ENCODE data around the gene FKBP7. TPM values are rescaled to one million over a fixed set of nuclear protein-coding genes. Genes with fewer than 3 reads are reported as not detected.
"Not testable (repeated sequence)": the region's sequence is repeated elsewhere in the genome, so short reads cannot be mapped to it uniquely, and the experiment has no call there.

Gene FKBP7
- total and polyA plus RNA-seq, 12 donors = 5.3 to 18.0 (median 8.6) TPM

DNA sequence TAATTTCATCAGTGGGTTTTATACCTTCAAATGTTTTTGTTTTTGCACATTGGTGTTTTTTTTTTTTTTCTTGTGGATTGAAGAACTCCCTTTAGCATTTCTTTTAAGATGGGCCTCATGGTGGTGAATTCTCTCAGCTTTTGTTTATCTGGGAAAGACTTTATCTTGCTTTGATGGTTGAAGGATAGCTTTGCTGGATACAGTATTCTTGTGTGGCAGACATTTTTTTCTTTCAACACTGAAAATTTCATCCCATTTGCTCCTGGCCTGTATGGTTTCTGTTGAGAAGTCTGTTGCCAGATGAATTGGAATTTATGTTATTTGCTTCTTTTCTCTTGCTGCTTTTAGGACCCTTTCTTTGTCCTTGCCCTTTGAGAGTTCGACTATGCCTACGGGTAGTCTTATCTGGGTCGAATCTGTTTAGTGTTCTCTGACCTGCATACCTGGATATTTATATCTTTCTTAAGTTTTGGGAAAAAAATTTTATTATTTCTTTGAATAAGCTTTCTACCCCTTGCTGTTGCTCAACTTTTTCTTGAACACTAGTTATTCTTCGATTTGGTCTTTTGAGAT lies 53.1 kb downstream of the FKBP7 start:
- no peaks in the 10 kb centered on the region for H3K4me1 ChIP-seq (replicated peaks in 1 of 2)
- intact Hi-C loops (cut with DNase I) = no loop called here
- H3K36me3 ChIP-seq (replicated peaks in 1 of 2) = peaks cover 0 to 4% of the 10 kb centered on the region in 2 donors
- H3K27me3 ChIP-seq = no peaks in the 10 kb centered on the region
- H3K9me3 ChIP-seq (replicated peaks in 1 of 3) = peaks cover 0 to 7% (median 0%) of the 10 kb centered on the region in 3 donors
- no peak for DNase-seq
- no peak overlapping the region for H3K27ac ChIP-seq
- no peak overlapping the region for H3K4me3 ChIP-seq
- WGBS, 4 donors = 84 to 87% (median 86%) methylated on average over 4 of the region's 4 CpGs
- TF ChIP-seq, protein P1, sequence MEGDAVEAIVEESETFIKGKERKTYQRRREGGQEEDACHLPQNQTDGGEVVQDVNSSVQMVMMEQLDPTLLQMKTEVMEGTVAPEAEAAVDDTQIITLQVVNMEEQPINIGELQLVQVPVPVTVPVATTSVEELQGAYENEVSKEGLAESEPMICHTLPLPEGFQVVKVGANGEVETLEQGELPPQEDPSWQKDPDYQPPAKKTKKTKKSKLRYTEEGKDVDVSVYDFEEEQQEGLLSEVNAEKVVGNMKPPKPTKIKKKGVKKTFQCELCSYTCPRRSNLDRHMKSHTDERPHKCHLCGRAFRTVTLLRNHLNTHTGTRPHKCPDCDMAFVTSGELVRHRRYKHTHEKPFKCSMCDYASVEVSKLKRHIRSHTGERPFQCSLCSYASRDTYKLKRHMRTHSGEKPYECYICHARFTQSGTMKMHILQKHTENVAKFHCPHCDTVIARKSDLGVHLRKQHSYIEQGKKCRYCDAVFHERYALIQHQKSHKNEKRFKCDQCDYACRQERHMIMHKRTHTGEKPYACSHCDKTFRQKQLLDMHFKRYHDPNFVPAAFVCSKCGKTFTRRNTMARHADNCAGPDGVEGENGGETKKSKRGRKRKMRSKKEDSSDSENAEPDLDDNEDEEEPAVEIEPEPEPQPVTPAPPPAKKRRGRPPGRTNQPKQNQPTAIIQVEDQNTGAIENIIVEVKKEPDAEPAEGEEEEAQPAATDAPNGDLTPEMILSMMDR (IDR thresholded peaks at IDR 0.05) = no peak
- no peak for TF ChIP-seq POLR2A (IDR thresholded peaks at IDR 0.05)

DNA sequence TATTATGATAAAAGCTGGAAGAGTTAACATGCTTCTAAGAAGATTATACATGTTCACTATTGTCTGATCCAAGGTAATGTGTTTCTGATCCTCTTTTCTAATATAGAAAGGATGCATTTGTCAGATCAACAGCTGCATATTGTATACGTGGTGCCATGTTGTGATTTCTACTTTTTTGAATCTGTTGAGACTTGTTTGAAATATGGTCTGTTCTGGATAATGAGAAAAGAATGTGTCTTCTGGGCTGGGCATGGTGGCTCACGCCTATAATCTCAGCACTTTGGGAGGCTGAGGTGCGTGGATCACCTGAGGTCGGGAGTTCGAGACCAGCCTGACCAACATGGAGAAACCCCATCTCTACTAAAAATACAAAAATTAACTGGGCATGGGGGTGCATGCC lies 54.7 kb downstream of the FKBP7 start:
- intact Hi-C loops (cut with DNase I); DNase-seq; H3K9me3 ChIP-seq (replicated peaks in 1 of 3); H3K4me3 ChIP-seq; H3K4me1 ChIP-seq (replicated peaks in 1 of 2); H3K27ac ChIP-seq; H3K27me3 ChIP-seq; H3K36me3 ChIP-seq (replicated peaks in 1 of 2): not testable (repeated sequence)
- WGBS, 4 donors = 93 to 98% (median 96%) methylated on average over 5 of the region's 5 CpGs

DNA sequence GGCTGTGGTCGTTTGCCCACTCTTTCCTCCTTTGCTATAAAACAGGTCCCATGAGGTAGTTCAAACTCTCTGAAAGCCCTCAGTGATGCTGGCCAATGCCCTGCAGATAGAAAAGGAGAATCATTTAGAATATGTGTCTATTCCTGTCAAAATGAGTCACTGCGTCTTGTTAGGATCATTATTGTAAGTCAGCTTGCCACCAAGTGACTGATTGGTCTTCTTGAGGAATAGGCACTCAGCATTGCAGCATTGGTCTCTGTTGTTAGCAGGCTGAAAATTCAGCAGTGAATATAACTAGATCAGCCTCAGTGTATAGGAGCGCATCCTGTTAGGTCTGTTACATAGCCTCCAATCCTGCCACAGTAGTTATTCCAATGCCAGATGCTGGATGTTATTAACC lies 56.3 kb downstream of the FKBP7 start:
- DNase-seq = no peak
- Histone ChIP-seq H3K36me3 (replicated peaks in 1 of 2) (no peaks in the 10 kb centered on the region), H3K4me3 (no peak overlapping the region), H3K27ac (no peak overlapping the region), H3K27me3 (no peaks in the 10 kb centered on the region), H3K4me1 (replicated peaks in 1 of 2) (peaks cover 0 to 6% of the 10 kb centered on the region in 2 donors), H3K9me3 (replicated peaks in 1 of 3) (peaks cover 0 to 7% (median 0%) of the 10 kb centered on the region in 3 donors)
- TF ChIP-seq POLR2A (IDR thresholded peaks at IDR 0.05) = no peak
- TF ChIP-seq, protein P1 (IDR thresholded peaks at IDR 0.05) = no peak
- WGBS, 4 donors = 66 to 97% (median 94%) methylated on average over 3 of the region's 3 CpGs
- intact Hi-C loops (cut with DNase I) = no loop called here

DNA sequence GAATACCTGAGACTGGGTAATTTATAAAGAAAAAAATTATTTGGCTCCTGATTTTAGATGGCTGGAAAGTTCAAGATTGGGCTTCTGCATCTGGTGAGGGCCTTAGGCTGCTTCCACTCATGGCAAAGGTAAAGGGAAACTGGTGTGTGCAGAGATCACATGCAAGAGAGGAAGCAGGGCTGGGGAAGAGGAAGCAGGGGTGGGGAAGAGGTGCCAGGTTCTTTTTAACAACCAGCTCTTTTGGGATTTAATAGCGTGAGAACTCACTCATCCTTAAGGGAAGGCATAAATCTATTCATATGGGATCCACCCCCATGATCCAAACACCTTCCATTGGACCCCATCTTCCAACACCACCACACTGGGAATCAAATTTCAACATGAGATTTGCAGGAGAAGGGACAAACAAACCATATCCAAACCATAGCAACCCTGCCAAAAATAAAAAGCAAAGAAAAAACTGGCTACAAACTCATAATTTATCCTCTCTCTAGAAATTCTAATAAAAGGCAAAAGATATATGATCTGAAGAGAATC lies 57.9 kb downstream of the FKBP7 start:
- H3K36me3 ChIP-seq (replicated peaks in 1 of 2) = no peaks in the 10 kb centered on the region
- TF ChIP-seq POLR2A (IDR thresholded peaks at IDR 0.05) = no peak
- TF ChIP-seq, protein P1 (IDR thresholded peaks at IDR 0.05) = no peak
- DNase-seq = no peak
- H3K4me1 ChIP-seq (replicated peaks in 1 of 2) = peaks cover 0 to 7% of the 10 kb centered on the region in 2 donors
- H3K27ac ChIP-seq = no peak overlapping the region
- H3K4me3 ChIP-seq = no peak overlapping the region
- 33 to 60% (median 41%) methylated on average over 1 of the region's 1 CpG for WGBS, 4 donors
- intact Hi-C loops (cut with DNase I) = no loop called here
- no peaks in the 10 kb centered on the region for H3K27me3 ChIP-seq
- peaks cover 0 to 6% (median 0%) of the 10 kb centered on the region in 3 donors for H3K9me3 ChIP-seq (replicated peaks in 1 of 3)

DNA sequence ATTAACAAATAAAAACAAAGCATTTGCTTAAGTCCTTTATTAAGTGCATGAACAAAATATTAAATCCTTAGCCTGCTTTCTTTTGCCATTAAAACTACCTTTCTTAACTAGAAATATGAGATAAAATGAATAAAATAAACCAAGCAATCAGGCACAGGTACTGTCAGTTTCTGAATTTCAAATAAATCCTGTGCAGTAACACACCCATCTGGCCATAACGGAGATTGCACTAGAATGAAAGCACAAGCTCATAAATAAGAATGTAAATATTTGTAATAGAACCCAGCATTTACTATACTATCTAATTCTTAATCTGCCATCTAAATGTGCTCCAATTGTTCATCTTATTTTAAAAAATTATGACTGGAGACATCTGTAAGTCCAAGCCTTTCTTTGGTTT lies 59.3 kb downstream of the FKBP7 start:
- intact Hi-C loops (cut with DNase I) = loop anchor here in 1 of 2 donors (10.0 kb wide), 1 partner anchor 294 kb away; no protein-coding TSS in a partner anchor

More for the DNA sequence above, 59.3 kb downstream of the FKBP7 start:
- no peaks in the 10 kb centered on the region for H3K27me3 ChIP-seq
- no peak for DNase-seq
- H3K4me1 ChIP-seq (replicated peaks in 1 of 2) = peaks cover 0 to 15% of the 10 kb centered on the region in 2 donors
- H3K4me3 ChIP-seq = no peak overlapping the region
- H3K9me3 ChIP-seq (replicated peaks in 1 of 3) = no peaks in the 10 kb centered on the region
- TF ChIP-seq, protein P1 (IDR thresholded peaks at IDR 0.05) = peak in 2 of 6 experiments; percentile 10 to 33
- no peak for TF ChIP-seq POLR2A (IDR thresholded peaks at IDR 0.05)
- whole genome bisulfite sequencing, 4 donors = 59 to 69% (median 65%) methylated on average over 1 of the region's 1 CpG
- H3K36me3 ChIP-seq (replicated peaks in 1 of 2) = no peaks in the 10 kb centered on the region
- H3K27ac ChIP-seq = no peak overlapping the region
